H1 (cell line): ENCODE measurements around the gene ANXA9. TPM values are rescaled to one million over a fixed set of nuclear protein-coding genes. Genes with fewer than 3 reads are reported as not detected.

ENCODE experiments used
- CTCF ChIA-PET: fragments of 300-600 bp; sonication (Branson Sonifier 250); formaldehyde crosslinking; loops from one replicate; lab custom pipeline; 2021; ENCODE audit not compliant: partially characterized antibody; lab: Charles Lee
- POLR2A ChIA-PET: fragments of 300-600 bp; sonication (Branson Sonifier 250); formaldehyde crosslinking; loops from one replicate; lab custom pipeline; 2021; ENCODE audit warnings: inconsistent platforms; ENCODE audit not compliant: partially characterized antibody; lab: Charles Lee
- DNase-seq, 2 experiments: peaks; one replicate each; pipeline versions ENCODE4 v3.0.0 to v3.0.0-alpha.2; 2010 to 2022; ENCODE audit warnings: low spot score in 2 of 2, low read depth in 1 of 2, mixed read lengths in 1 of 2
- FAIRE-seq: peaks from 2 replicates; lab custom pipeline; 2011; peaks lifted over from hg19 to GRCh38; lab: Jason Lieb, UNC
- H2AFZ ChIP-seq: 2 replicates; pipeline ENCODE4 v1.8.1; 2012; ENCODE audit warnings: low read length, inconsistent platforms
- H2AK5ac ChIP-seq: 2 replicates; pipeline ENCODE4 v1.6.1; 2013; ENCODE audit warnings: low read depth, low read length
- H2BK120ac ChIP-seq: replicated peaks from 2 replicates; pipeline ENCODE3; 2013; ENCODE audit warnings: low read depth, low read length, inconsistent platforms
- H2BK12ac ChIP-seq: 2 replicates; pipeline ENCODE4 v1.6.1; 2013; ENCODE audit warnings: low read depth, low read length
- H2BK15ac ChIP-seq: 2 replicates; pipeline ENCODE4 v1.6.1; 2013; ENCODE audit warnings: low read length
- H2BK20ac ChIP-seq: 2 replicates; pipeline ENCODE4 v1.6.1; 2013; ENCODE audit warnings: low read length
- H2BK5ac ChIP-seq: 2 replicates; pipeline ENCODE4 v1.6.1; 2013; ENCODE audit warnings: low read depth, low read length
- H3K14ac ChIP-seq: 2 replicates; pipeline ENCODE4 v1.6.1; 2013; ENCODE audit warnings: inconsistent platforms; ENCODE audit not compliant: insufficient read length
- H3K18ac ChIP-seq: 2 replicates; pipeline ENCODE4 v1.6.1; 2013; ENCODE audit warnings: low read length; ENCODE audit errors: extremely low read depth
- H3K23ac ChIP-seq: 2 replicates; pipeline ENCODE4 v1.6.1; 2013; ENCODE audit warnings: inconsistent platforms; ENCODE audit not compliant: insufficient read length
- H3K23me2 ChIP-seq: 2 replicates; pipeline ENCODE4 v1.6.1; 2013; ENCODE audit warnings: low read depth, low read length
- H3K27ac ChIP-seq: 2 replicates; pipeline ENCODE4 v1.6.1; 2011; ENCODE audit warnings: low read depth, low read length, inconsistent platforms
- H3K27me3 ChIP-seq, 4 experiments: replicated peaks in 1 of 4; 1 replicate in 1 of 4; 2 replicates in 3 of 4; pipeline versions ENCODE4 v1.6.1 to v1.8.1; 2011 to 2013; ENCODE audit warnings: low read length in 3 of 4, mild to moderate bottlenecking in 3 of 4, inconsistent platforms in 2 of 4, mixed read lengths in 2 of 4, moderate library complexity in 1 of 4; ENCODE audit not compliant: control insufficient read depth in 3 of 4, insufficient read depth in 3 of 4; ENCODE audit errors: extremely low read depth in 1 of 4
- H3K36me3 ChIP-seq, 4 experiments: 2 replicates each; pipeline versions ENCODE4 v1.6.1 to v1.8.1; 2011 to 2013; ENCODE audit warnings: mild to moderate bottlenecking in 4 of 4, low read length in 3 of 4, moderate library complexity in 2 of 4, control low read depth in 1 of 4, inconsistent platforms in 1 of 4; ENCODE audit not compliant: insufficient read depth in 4 of 4, control insufficient read depth in 2 of 4
- H3K4ac ChIP-seq: replicated peaks from 2 replicates; pipeline ENCODE3; 2013; ENCODE audit warnings: low read length, low read depth, mixed read lengths, inconsistent platforms; ENCODE audit not compliant: insufficient read length
- H3K4me1 ChIP-seq, 4 experiments: replicated peaks in 1 of 4; 1 replicate in 1 of 4; 2 replicates in 3 of 4; pipeline versions ENCODE4 v1.6.1 to v1.8.1; 2011 to 2013; ENCODE audit warnings: low read length in 3 of 4, inconsistent platforms in 2 of 4, mixed read lengths in 1 of 4; ENCODE audit not compliant: insufficient read depth in 4 of 4, control insufficient read depth in 3 of 4
- H3K4me2 ChIP-seq, 2 experiments: 2 replicates each; pipeline versions ENCODE4 v1.6.1 to v1.8.1; 2011 to 2013; ENCODE audit warnings: low read depth in 2 of 2, low read length in 2 of 2, control low read depth in 1 of 2, inconsistent platforms in 1 of 2, mild to moderate bottlenecking in 1 of 2; ENCODE audit not compliant: insufficient read depth in 1 of 2
- H3K4me3 ChIP-seq, 4 experiments: fragments of 200-600, 300-600 bp in 1 of 4; sonication (generic), shearing (Covaris generic), sonication (Bioruptor Twin) in 1 of 4; 2 replicates each; pipeline versions ENCODE4 v1.5.1 to v1.8.1; 2011 to 2016; ENCODE audit warnings: low read length in 4 of 4, low read depth in 3 of 4, control low read depth in 2 of 4, inconsistent platforms in 2 of 4, mild to moderate bottlenecking in 2 of 4, mixed read lengths in 1 of 4, moderate library complexity in 1 of 4; ENCODE audit not compliant: insufficient read depth in 2 of 4; ENCODE audit errors: extremely low read depth in 1 of 4
- H3K56ac ChIP-seq: replicated peaks from 2 replicates; pipeline ENCODE3; 2013; ENCODE audit warnings: low read depth, mild to moderate bottlenecking, mixed read lengths, low read length, inconsistent platforms; ENCODE audit not compliant: insufficient read length
- H3K79me1 ChIP-seq: 2 replicates; pipeline ENCODE4 v1.6.1; 2013; ENCODE audit warnings: low read depth, low read length, control low read depth
- H3K79me2 ChIP-seq, 2 experiments: 2 replicates each; pipeline versions ENCODE4 v1.6.1 to v1.8.1; 2012 to 2013; ENCODE audit warnings: low read length in 2 of 2, mild to moderate bottlenecking in 2 of 2, inconsistent platforms in 1 of 2; ENCODE audit not compliant: insufficient read depth in 2 of 2, control insufficient read depth in 1 of 2
- H3K9ac ChIP-seq, 4 experiments: replicated peaks in 1 of 4; 1 replicate in 1 of 4; 2 replicates in 3 of 4; pipeline versions ENCODE4 v1.6.1 to v1.8.1; 2011 to 2013; ENCODE audit warnings: low read depth in 3 of 4, low read length in 3 of 4, control low read depth in 2 of 4, mild to moderate bottlenecking in 2 of 4, moderate library complexity in 2 of 4, inconsistent platforms in 1 of 4; ENCODE audit errors: extremely low read depth in 1 of 4
- H3K9me3 ChIP-seq, 2 experiments: 2 replicates each; pipeline versions ENCODE4 v1.6.1 to v1.8.1; 2012 to 2013; ENCODE audit warnings: mild to moderate bottlenecking in 2 of 2, moderate library complexity in 2 of 2, control low read depth in 1 of 2, inconsistent platforms in 1 of 2, low read depth in 1 of 2, low read length in 1 of 2, mixed read lengths in 1 of 2; ENCODE audit not compliant: insufficient read depth in 2 of 2
- H4K20me1 ChIP-seq, 2 experiments: replicated peaks in 1 of 2; 2 replicates each; pipeline versions ENCODE3 to v1.8.1; 2011 to 2013; ENCODE audit warnings: inconsistent platforms in 2 of 2, low read length in 2 of 2, mild to moderate bottlenecking in 1 of 2; ENCODE audit not compliant: insufficient read depth in 2 of 2, control insufficient read depth in 1 of 2
- H4K5ac ChIP-seq: 2 replicates; pipeline ENCODE4 v1.6.1; 2013; ENCODE audit warnings: low read length, low read depth, mixed read lengths, inconsistent platforms; ENCODE audit not compliant: insufficient read length
- H4K8ac ChIP-seq: 2 replicates; pipeline ENCODE4 v1.8.0; 2013; ENCODE audit warnings: mild to moderate bottlenecking, moderate library complexity, low read length, inconsistent platforms; ENCODE audit not compliant: insufficient read depth; ENCODE audit errors: extremely low read depth
- H4K91ac ChIP-seq: replicated peaks from 2 replicates; pipeline ENCODE3; 2013; ENCODE audit warnings: low read length, mixed read lengths, inconsistent platforms; ENCODE audit not compliant: insufficient read length
- BCL11A ChIP-seq, 2 experiments: IDR thresholded peaks; one replicate each; pipeline ENCODE4 v1.6.1; 2011; ENCODE audit warnings: low read depth in 2 of 2, low read length in 2 of 2, mild to moderate bottlenecking in 2 of 2
- EP300 ChIP-seq, 2 experiments: IDR thresholded peaks; 1 replicate in 1 of 2; 2 replicates in 1 of 2; pipeline ENCODE4 v1.6.1; 2011 to 2012; ENCODE audit warnings: low read depth in 2 of 2, low read length in 2 of 2, mild to moderate bottlenecking in 2 of 2, borderline replicate concordance in 1 of 2, inconsistent platforms in 1 of 2, moderate library complexity in 1 of 2
- MAFK ChIP-seq: IDR thresholded peaks from 2 replicates; pipeline ENCODE4 v1.6.1; 2012; ENCODE audit warnings: low read depth, mild to moderate bottlenecking, improper control_type of control experiment, low read length
- NANOG ChIP-seq: IDR thresholded peaks from 2 replicates; pipeline ENCODE4 v1.6.1; 2011; ENCODE audit warnings: low read length, low read depth, mild to moderate bottlenecking, inconsistent platforms; ENCODE audit not compliant: insufficient read depth, poor library complexity, severe bottlenecking
- NRF1 ChIP-seq: IDR thresholded peaks from 2 replicates; pipeline ENCODE4 v1.6.1; 2011; ENCODE audit warnings: mild to moderate bottlenecking, low read depth, low read length, improper control_type of control experiment
- RFX5 ChIP-seq: IDR thresholded peaks from 2 replicates; pipeline ENCODE4 v1.6.1; 2011; ENCODE audit warnings: low read depth, low read length, improper control_type of control experiment, borderline replicate concordance
- SUZ12 ChIP-seq: fragments of 200-600 bp; sonication (generic); IDR thresholded peaks from 2 replicates; pipeline ENCODE4 v1.6.1; 2012; ENCODE audit warnings: mild to moderate bottlenecking, inconsistent platforms, low read length, moderate library complexity, mixed read lengths
- ZNF274 ChIP-seq: IDR thresholded peaks from 2 replicates; pipeline ENCODE4 v1.7.0; 2012; ENCODE audit warnings: low read length, borderline replicate concordance; ENCODE audit errors: extremely low read depth
- WGBS, 2 experiments: shearing (Covaris generic) in 1 of 2; methylation state at CpG; one replicate each; pipeline versions ENCODE4 v1.1.6 to v1.1.7; 2013 to 2015; ENCODE audit warnings: low lambda C conversion rate in 2 of 2, mixed read lengths in 2 of 2, inconsistent platforms in 1 of 2, low coverage in 1 of 2, missing lambda C conversion rate in 1 of 2; ENCODE audit not compliant: insufficient replicate concordance in 2 of 2, insufficient coverage in 1 of 2, insufficient read length in 1 of 2; ENCODE audit errors: extremely low coverage in 1 of 2, missing lambda C conversion rate in 1 of 2; 5-methylcytosine and 5-hydroxymethylcytosine counted together
- polyA plus RNA-seq, 7 experiments: library from polyadenylated mRNA; depleted of rRNA in 3 of 7; stranded (reverse) in 5 of 7; unstranded in 2 of 7; fragments of >200 nt in 5 of 7; fragments of 200-250 nt in 2 of 7; gene quantifications; 1 replicate in 5 of 7; 2 replicates in 1 of 7; 4 replicates in 1 of 7; pipeline versions ENCODE4 v1.2.1 to v1.2.3, GENCODE V29; 2011 to 2013; ENCODE audit warnings: missing spikeins in 2 of 7, mixed read lengths in 2 of 7
- total RNA-seq: library from RNA; stranded (reverse); fragmentation: NEBNext Ultra II Directional; extraction: Animal tissue kit (Norgen Biotek cat#: 25700); gene quantifications from 2 replicates; pipeline ENCODE4 v1.2.1, GENCODE V29; 2021
- TF ChIP-seq, protein P1 (sequence below): IDR thresholded peaks from 2 replicates; pipeline ENCODE4 v1.6.1; 2012; ENCODE audit warnings: low read length, inconsistent platforms
- TF ChIP-seq, protein P2 (sequence below): IDR thresholded peaks from 2 replicates; pipeline ENCODE4 v1.6.1; 2011; ENCODE audit warnings: low read length, improper control_type of control experiment

Gene ANXA9
- total and polyA plus RNA-seq, 2 of the 8 experiments (the other 6 are each of a cell fraction or from before 2014, with no cell fraction given): 1.8 to 3.5 TPM

DNA sequence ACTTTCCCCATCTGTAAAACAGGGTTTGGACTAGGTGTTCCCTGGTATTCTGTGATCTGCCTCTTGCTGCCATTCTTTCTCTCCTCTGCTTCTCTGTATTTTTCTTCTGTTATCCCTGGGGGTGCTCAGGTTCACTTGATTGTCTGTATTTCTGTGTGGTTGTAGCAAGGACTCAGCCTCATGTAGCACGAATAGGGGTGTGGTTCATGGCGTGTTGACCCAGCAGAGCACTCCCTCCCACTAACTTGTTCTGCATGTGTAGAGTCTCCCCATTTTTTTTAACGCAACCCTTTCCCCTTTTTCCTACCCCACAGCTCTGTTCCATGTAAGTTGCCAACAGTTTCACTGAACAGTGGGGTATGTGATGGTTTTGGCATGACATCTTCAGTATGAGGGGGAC is 53.1 kb downstream of the ANXA9 start:
- WGBS, 2 experiments: 90% methylated on average over 3 of the region's 3 CpGs; no CpG with 5 or more reads in 1 of the 2 experiments

More for the DNA sequence above, 53.1 kb downstream of the ANXA9 start:
- Histone ChIP-seq H2BK5ac (no peak overlapping the region), H3K23me2 (no peaks in the 10 kb centered on the region), H3K9me3 (no peaks in the 10 kb centered on the region), H2AFZ (no peak overlapping the region), H3K56ac (no peak overlapping the region), H3K79me1 (no peaks in the 10 kb centered on the region), H3K79me2 (no peaks in the 10 kb centered on the region), H3K36me3 (peaks cover 0 to 16% (median 11%) of the 10 kb centered on the region in 4 experiments; a peak in 6 of 8 replicates), H3K27ac (no peak overlapping the region), H3K23ac (no peak overlapping the region), H2BK20ac (no peak overlapping the region), H2BK12ac (no peak overlapping the region), H3K4me2 (no peak overlapping the region), H2BK120ac (no peak overlapping the region), H4K91ac (no peak overlapping the region), H3K18ac (no peak overlapping the region), H4K8ac (no peak overlapping the region), H2BK15ac (no peak overlapping the region), H4K20me1 (no peaks in the 10 kb centered on the region), H3K4me3 (no peak overlapping the region), H2AK5ac (no peak overlapping the region), H3K4me1 (peaks cover 0 to 3% (median 0%) of the 10 kb centered on the region in 4 experiments; a peak in 3 of 7 replicates), H3K9ac (no peak overlapping the region), H4K5ac (no peak overlapping the region), H3K14ac (no peak overlapping the region), H3K27me3 (no peaks in the 10 kb centered on the region), H3K4ac (no peak overlapping the region)
- TF ChIP-seq MAFK (no peak), BCL11A (IDR thresholded peaks at IDR 0.05; ENCODE audit: low read depth in 2 of 2, low read length in 2 of 2) (no peak), NANOG (no peak), SUZ12 (no peak), ZNF274 (no peak), RFX5 (no peak), EP300 (IDR thresholded peaks at IDR 0.05; ENCODE audit: borderline replicate concordance in 1 of 2, low read depth in 2 of 2, low read length in 2 of 2) (no peak), NRF1 (no peak)
- TF ChIP-seq, protein P1, sequence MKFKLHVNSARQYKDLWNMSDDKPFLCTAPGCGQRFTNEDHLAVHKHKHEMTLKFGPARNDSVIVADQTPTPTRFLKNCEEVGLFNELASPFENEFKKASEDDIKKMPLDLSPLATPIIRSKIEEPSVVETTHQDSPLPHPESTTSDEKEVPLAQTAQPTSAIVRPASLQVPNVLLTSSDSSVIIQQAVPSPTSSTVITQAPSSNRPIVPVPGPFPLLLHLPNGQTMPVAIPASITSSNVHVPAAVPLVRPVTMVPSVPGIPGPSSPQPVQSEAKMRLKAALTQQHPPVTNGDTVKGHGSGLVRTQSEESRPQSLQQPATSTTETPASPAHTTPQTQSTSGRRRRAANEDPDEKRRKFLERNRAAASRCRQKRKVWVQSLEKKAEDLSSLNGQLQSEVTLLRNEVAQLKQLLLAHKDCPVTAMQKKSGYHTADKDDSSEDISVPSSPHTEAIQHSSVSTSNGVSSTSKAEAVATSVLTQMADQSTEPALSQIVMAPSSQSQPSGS: no peak
- TF ChIP-seq, protein P2, sequence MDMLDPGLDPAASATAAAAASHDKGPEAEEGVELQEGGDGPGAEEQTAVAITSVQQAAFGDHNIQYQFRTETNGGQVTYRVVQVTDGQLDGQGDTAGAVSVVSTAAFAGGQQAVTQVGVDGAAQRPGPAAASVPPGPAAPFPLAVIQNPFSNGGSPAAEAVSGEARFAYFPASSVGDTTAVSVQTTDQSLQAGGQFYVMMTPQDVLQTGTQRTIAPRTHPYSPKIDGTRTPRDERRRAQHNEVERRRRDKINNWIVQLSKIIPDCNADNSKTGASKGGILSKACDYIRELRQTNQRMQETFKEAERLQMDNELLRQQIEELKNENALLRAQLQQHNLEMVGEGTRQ: no peak
- ChIA-PET POLR2A (interaction anchor here (0.6 to 6.4 kb wide), 2 partner anchors 13 to 170 kb away, joined by 4 to 58 read pairs; partner anchors contain the start of gene C1orf56), CTCF (interaction anchor here (1.6 to 2.9 kb wide), 2 partner anchors 11 to 65 kb away, joined by 4 to 17 read pairs; no protein-coding TSS in a partner anchor)
- no peak for FAIRE-seq
- no peak for DNase-seq
